ENCODE results near the gene RAPGEF1.

DNA sequence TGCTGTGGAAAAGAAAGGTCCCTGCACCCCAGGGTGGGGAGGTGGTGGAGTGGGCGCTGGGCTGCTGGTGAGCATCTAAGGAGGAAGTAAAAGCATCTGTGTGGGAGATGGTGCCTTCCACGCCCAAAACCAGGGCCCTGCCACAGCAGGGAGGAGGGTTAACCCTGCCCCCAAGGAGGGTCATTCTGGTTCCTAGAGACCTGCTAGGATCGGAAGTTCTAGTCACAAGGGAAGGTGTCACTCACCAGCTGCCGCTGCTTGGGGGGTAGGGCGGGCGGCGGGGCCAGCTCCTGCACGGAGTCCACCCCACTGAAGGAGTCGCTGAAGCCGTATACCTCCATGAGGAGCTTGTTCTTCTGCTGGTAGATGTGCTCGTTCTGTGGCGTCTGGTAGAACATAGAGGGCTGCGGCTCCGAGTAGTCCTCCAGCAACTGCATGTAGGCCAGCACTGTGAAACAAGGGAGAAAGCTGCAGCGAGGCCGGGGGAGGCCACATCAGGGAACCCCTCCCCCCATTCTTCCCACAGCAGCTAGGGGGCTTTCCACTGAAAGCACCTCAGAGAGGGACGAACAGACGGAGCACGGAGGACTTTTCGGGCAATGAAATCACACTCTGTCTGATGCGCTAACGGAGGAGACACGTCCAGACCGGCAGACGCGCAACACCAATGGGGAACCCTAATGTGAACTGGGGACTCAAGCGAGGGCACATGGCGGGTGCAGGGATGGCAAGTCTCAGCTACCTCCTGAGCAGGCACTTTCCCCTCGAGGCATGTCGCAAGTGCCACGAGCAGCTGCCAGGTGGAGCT, 118.1 kb downstream of the RAPGEF1 start:
- TF ChIP-seq CTCF (IDR thresholded peaks at IDR 0.05; ENCODE audit: insufficient read depth, low read length) (no peak), POLR2AphosphoS5 (IDR thresholded peaks at IDR 0.05; ENCODE audit: low read depth) (peak; percentile 45; the same call in 1 of the 2 replicates), GABPA (IDR thresholded peaks at IDR 0.05; ENCODE audit: low read depth) (no peak), SPI1 (IDR thresholded peaks at IDR 0.05; ENCODE audit: borderline replicate concordance, low read depth) (no peak)
